ENCODE measurements around the gene PAPPA.

GRCh38 chr9:116285320-116285719 lies 131.7 kb downstream of the PAPPA start:
- TF ChIP-seq CTCF (IDR thresholded peaks at IDR 0.05) (no peak), POLR2A (IDR thresholded peaks at IDR 0.05) (no peak)

All from adrenal gland (tissue), 5 donors.